ENCODE results near the gene ST6GALNAC3.

ST6GALNAC3 gene

DNA sequence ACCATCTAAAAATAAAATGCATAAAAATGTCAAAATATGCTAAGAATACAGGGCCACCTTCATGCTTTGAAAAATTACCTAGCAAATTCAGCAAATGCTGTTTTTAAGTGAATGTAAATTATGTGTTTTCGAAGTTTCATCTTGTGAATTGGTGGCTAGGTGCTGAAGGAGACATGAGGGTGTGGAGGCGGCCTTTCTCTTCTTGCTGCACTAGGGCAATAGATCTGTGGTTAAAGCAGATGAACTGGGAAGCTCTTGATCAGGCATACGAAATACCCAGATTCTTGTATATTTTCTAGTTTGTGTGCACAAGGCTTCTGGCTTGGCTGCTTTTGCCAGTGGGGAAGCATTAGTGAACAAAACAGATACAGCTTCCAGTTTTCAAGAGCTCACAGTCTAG is 224.5 kb downstream of the ST6GALNAC3 start:
- no peak for TF ChIP-seq ZFX (IDR thresholded peaks at IDR 0.05; ENCODE audit: borderline replicate concordance)
- TF ChIP-seq, protein P1, sequence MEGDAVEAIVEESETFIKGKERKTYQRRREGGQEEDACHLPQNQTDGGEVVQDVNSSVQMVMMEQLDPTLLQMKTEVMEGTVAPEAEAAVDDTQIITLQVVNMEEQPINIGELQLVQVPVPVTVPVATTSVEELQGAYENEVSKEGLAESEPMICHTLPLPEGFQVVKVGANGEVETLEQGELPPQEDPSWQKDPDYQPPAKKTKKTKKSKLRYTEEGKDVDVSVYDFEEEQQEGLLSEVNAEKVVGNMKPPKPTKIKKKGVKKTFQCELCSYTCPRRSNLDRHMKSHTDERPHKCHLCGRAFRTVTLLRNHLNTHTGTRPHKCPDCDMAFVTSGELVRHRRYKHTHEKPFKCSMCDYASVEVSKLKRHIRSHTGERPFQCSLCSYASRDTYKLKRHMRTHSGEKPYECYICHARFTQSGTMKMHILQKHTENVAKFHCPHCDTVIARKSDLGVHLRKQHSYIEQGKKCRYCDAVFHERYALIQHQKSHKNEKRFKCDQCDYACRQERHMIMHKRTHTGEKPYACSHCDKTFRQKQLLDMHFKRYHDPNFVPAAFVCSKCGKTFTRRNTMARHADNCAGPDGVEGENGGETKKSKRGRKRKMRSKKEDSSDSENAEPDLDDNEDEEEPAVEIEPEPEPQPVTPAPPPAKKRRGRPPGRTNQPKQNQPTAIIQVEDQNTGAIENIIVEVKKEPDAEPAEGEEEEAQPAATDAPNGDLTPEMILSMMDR (IDR thresholded peaks at IDR 0.05), result no peak
- no peak overlapping the region for H3K27ac ChIP-seq

DNA sequence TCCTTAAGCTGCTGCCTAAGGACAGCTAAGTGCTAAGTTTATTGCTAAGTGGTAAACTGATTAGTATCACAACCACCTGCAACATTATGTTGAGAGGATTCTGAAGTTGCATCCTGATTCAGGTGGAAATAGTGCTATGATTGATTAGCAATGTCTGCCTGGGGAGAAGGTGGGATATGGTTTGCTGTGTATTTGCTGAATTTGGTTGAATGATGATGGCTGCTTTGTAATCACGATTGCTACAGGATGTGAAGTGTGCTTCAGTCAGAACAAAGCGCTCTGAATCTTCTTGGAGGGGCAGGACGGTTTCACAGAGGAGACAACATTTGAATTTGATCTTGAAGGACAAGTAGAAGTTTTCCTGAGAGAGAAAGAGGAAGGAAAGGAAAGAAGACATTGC is 226.0 kb downstream of the ST6GALNAC3 start:
- TF ChIP-seq, protein P1 (IDR thresholded peaks at IDR 0.05), result no peak
- TF ChIP-seq ZFX (IDR thresholded peaks at IDR 0.05; ENCODE audit: borderline replicate concordance), result no peak

DNA sequence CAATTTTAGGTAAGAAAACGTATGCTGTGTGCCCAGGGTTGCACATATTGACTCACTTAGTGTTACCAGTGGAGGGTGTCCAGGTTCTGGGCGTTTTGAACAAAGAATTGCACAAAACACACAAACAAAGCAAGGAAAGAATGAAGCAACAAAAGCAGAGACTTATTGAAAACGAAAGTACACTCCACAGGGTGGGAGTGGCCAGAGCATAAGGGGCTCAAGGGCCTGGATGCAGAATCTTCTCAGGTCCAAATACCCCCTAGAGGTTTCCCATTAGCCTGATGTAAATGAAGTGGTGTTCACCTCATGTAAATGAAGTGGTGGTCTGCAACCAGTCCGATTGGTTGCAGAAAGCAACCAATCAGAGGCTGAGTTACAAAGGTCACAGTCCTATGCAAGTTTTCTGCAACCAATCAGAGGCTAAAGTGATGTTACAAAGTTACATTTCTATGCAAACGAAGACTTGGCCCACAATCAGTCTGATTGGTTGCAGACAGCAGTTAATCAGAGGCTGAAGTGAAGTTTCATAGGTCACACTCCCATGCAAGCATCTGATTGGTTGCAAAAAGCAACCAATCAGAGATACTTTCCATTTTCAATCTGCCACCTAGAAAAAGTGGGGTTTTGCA is 228.3 kb downstream of the ST6GALNAC3 start:
- H3K27ac ChIP-seq, result no peak overlapping the region
- TF ChIP-seq, protein P1 (IDR thresholded peaks at IDR 0.05), result no peak
- no peak for TF ChIP-seq ZFX (IDR thresholded peaks at IDR 0.05; ENCODE audit: borderline replicate concordance)

More for the DNA sequence above, 226.0 kb downstream of the ST6GALNAC3 start:
- H3K27ac ChIP-seq, result no peak overlapping the region

DNA sequence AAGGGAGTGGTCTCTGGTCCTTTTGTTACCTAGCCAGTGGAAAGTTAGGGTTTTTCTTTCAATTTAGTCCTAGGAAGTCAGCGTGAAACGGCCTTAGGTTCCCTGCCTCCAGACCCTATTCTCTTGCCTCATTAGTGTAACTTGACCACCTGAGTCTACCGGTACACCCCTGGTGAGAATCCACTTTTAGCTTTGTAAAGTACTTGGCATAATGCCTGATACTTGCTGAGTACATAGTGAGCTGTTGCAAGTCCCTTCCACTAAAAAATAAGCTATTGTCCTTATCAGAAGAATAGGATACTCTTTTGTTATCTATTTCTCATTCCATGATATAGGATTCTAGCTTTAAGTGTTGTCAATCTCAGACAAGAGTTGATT is 228.8 kb downstream of the ST6GALNAC3 start:
- H3K27ac ChIP-seq, result no peak overlapping the region
- TF ChIP-seq, protein P1 (IDR thresholded peaks at IDR 0.05), result no peak
- TF ChIP-seq ZFX (IDR thresholded peaks at IDR 0.05; ENCODE audit: borderline replicate concordance), result no peak

DNA sequence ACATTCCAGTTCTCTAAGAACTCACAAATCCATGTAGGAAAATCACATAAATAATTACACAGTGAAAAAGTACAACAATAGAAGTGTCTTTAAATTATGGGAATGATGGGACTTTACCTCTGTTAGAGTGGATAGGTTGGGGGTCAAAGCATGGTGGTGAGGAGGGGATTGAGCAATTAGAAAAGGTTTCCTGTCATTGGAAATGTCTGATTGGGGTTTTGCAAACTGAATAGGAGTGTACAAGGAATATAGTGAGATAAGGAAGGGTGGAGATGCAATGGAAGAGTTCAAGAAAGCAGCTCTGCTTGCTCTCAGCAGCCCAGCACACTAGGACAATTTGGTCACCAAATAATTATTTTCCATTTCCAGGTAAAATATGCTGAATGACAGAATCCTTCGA is 238.8 kb downstream of the ST6GALNAC3 start:
- TF ChIP-seq, protein P1 (IDR thresholded peaks at IDR 0.05), result no peak
- no peak for TF ChIP-seq ZFX (IDR thresholded peaks at IDR 0.05; ENCODE audit: borderline replicate concordance)
- no peak overlapping the region for H3K27ac ChIP-seq

DNA sequence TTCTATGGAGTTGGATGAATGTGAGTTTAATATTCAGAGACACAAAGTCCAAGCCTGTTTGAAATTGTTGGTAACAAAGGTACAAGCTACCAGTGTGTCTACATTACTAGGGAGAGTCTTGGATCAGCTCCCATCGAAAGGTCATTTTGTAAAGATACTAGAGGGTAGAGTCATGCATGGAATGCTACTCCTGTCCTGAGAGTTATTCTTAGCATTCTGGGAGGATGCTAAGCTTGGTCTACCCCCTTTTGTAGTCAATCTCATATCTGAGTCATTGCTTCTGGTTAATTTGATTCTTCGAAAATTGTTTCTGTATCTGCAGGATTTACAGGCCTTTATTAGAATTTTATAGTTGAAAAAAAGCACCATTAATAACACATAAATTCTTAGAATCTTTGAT is 240.2 kb downstream of the ST6GALNAC3 start:
- TF ChIP-seq ZFX (IDR thresholded peaks at IDR 0.05; ENCODE audit: borderline replicate concordance), result no peak
- no peak overlapping the region for H3K27ac ChIP-seq

DNA sequence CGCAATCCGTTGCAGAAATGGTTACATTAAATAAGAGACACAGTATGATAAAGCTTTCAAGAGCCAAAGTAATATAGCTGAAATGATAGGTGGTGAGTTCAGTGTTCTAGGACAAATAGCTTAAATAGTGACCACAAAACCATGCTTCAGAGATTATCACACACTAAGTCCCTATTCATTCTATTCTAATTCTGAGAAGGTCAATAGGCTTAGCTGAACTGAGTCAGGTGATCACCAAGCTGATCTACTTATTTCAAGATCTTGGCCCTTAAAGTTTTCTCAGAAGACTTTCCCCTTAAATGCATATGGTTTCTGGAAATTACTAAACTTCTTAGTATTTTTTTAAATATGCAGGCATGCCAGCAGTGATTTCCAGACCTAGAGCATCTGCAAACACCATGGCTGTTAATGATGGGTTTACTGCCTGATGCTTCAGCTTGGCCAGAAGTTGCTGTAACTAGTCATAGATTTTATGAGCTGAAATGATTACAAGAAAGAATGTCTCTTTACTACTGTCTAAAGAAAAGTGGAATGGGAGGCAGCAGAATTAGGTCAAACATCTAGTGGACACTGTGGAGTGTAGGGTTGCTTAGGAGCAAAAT is 242.9 kb downstream of the ST6GALNAC3 start:
- no peak for TF ChIP-seq ZFX (IDR thresholded peaks at IDR 0.05; ENCODE audit: borderline replicate concordance)
- TF ChIP-seq, protein P1 (IDR thresholded peaks at IDR 0.05), result no peak
- H3K27ac ChIP-seq, result no peak overlapping the region

Data from 22Rv1 (cell line).